GM12872 (cell line): ENCODE measurements around the gene PLGLB1.
"Not testable (repeated sequence)": the region's sequence is repeated elsewhere in the genome, so short reads cannot be mapped to it uniquely, and the experiment has no call there.

Experiments used
- TF ChIP-seq, protein P1 (sequence below): IDR thresholded peaks from 3 replicates; pipeline ENCODE4 v1.5.1; 2011; ENCODE audit warnings: low read depth, mild to moderate bottlenecking, low read length, moderate library complexity; ENCODE audit not compliant: insufficient read depth

Gene PLGLB1

DNA sequence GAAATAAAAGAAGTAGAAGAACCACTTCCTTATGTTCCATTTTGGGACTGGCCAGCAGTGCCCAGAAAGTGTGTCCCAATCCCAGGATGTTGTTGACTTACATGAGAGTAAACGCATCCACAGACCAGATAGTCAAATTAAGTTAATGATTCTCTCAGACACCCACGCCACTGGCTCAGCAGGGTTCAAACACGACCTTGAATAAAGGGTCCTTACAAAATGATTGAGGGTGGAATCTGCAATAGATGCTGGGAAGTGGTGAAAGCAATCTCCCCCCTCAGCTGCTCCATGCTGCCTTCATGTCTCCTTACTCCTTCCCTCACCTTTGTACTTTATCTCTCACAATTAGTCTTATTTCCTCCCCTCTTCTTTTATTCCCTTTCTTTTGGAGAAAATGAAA lies at the start of gene PLGLB1:
TSS of gene PLGLB1 (minus strand) at position 101 of the 400 bp plus-strand sequence. CDS start at position 40, 61 bp downstream.
- TF ChIP-seq, protein P1, sequence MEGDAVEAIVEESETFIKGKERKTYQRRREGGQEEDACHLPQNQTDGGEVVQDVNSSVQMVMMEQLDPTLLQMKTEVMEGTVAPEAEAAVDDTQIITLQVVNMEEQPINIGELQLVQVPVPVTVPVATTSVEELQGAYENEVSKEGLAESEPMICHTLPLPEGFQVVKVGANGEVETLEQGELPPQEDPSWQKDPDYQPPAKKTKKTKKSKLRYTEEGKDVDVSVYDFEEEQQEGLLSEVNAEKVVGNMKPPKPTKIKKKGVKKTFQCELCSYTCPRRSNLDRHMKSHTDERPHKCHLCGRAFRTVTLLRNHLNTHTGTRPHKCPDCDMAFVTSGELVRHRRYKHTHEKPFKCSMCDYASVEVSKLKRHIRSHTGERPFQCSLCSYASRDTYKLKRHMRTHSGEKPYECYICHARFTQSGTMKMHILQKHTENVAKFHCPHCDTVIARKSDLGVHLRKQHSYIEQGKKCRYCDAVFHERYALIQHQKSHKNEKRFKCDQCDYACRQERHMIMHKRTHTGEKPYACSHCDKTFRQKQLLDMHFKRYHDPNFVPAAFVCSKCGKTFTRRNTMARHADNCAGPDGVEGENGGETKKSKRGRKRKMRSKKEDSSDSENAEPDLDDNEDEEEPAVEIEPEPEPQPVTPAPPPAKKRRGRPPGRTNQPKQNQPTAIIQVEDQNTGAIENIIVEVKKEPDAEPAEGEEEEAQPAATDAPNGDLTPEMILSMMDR = not testable (repeated sequence)

DNA sequence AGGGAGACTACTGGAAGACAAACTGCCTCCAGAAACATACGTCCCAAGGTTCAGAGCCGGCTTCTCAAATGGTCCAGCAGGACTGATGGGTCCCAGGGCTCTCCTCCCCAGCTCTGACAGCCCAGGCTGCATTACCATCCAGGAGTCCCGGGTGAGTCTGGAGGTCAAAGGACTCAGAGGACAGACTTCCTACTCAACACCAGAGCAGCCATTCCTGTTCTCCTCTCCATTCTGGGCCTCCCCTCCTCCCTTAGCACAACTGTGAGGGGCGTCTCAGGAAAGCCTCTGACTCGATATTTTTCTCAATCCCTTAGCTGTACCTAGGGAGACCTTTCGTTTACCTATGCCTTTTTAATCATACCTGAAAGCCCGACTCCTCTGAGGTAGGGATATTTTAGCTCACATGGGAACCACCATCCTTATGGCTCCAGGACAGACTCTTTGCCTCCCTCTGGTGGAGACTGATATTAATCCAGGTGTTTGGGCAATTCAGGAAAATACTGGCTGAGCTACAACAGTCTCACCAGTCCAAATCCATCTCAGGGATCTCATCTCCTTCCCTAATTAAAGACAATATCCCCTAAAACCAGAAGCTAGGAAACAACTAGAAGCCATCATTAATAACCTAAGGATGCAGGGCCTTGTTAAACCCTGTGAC lies 19.8 kb upstream of the PLGLB1 start:
- TF ChIP-seq, protein P1 = 0 out of 3 replicates have a peak, but pooled peaks have one; percentile 19
